Epithelial cell of esophagus (primary cell): Measurements from ENCODE around the gene MICU1.

Source experiments
- DNase-seq: peaks from one replicate; pipeline ENCODE4 v3.0.0; 2010; ENCODE audit warnings: low read depth
- H3K4me3 ChIP-seq: 2 replicates; pipeline ENCODE4 v1.5.1; 2011; ENCODE audit warnings: mild to moderate bottlenecking, low read length, control low read depth
- TF ChIP-seq, protein P1 (sequence below): IDR thresholded peaks from 2 replicates; pipeline ENCODE4 v1.5.1; 2011; ENCODE audit warnings: low read depth, mild to moderate bottlenecking, low read length, control low read depth, inconsistent platforms; ENCODE audit not compliant: insufficient read depth; ENCODE audit errors: missing control alignments

The MICU1 gene

DNA sequence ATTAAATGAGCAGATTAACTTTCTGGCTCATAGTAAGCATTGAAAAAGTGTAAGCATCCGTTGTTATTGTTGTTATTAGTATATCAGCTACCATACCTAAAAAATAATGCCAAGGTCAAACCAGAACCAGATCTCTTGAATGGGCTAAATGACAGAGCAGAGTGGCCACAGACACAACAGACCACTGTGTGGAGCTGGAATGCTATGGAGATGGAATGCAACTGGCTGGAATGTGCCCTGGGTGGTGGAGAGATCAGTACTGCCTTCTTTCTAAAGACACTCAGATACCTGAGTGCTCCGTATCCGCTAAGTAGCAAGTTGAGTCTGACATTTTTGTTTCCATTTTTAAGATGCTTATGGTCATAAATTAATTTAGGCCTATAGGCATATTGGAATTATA is 250.7 kb downstream of the MICU1 start:
- TF ChIP-seq, protein P1, sequence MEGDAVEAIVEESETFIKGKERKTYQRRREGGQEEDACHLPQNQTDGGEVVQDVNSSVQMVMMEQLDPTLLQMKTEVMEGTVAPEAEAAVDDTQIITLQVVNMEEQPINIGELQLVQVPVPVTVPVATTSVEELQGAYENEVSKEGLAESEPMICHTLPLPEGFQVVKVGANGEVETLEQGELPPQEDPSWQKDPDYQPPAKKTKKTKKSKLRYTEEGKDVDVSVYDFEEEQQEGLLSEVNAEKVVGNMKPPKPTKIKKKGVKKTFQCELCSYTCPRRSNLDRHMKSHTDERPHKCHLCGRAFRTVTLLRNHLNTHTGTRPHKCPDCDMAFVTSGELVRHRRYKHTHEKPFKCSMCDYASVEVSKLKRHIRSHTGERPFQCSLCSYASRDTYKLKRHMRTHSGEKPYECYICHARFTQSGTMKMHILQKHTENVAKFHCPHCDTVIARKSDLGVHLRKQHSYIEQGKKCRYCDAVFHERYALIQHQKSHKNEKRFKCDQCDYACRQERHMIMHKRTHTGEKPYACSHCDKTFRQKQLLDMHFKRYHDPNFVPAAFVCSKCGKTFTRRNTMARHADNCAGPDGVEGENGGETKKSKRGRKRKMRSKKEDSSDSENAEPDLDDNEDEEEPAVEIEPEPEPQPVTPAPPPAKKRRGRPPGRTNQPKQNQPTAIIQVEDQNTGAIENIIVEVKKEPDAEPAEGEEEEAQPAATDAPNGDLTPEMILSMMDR = no peak
- no peak for DNase-seq
- H3K4me3 ChIP-seq = no peak overlapping the region

DNA sequence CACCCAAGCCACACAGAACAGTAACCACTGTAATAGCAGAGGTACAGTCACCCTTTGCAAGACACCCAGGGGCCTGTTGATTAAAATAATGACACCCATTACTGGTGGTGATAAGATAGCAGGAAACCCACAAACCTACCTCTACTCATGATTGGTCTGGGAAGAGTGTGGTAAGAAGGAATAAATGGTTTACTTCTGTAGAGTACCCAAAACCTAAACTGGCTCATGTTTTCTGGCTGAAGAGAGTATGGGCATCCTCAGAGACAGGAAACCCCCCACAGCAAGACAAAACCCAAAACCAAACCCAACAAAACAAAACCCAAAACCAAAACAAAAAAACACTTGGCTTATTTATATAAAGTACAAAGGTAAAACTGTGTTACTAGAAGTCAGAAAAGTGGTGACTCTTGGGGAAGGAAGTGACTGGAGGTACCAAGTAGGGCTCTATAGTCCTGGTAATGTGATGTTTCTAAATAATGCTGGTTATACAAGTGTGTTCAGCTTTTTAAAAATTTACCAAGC is 255.6 kb downstream of the MICU1 start:
- no peak for DNase-seq

DNA sequence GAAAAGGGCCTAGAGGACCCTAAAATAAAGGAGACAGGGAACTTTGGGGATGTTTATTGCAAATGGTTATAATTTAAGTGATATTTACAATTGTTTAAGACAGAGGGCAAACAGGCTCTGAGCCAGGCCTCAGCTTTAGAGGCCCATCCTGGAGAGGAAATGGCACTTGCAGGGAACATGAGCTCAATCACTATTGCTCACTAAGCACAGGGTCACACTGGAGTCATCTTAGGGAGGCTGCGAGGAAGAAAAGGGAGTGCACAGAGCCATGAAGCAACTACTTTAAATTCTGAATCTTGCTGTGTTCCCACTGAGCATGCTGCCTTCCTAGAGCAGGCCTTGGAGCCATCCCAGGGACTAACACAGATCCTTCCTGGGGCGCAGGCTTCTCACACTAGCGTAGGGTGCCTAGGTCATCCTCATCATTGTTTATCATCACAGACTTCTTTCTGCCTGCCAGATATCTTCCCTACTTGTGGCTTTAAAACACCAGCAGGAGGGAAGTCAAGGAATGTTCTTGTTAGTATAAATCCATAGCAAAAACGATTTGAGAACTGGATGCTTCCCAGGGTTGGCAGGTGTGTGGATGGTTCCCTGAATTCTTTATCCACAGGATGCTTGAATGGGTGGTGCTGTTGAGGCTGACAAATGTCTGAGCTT is 258.4 kb downstream of the MICU1 start:
- no peak overlapping the region for H3K4me3 ChIP-seq
- no peak for DNase-seq
- TF ChIP-seq, protein P1 = no peak

More for the DNA sequence above, 255.6 kb downstream of the MICU1 start:
- no peak overlapping the region for H3K4me3 ChIP-seq
- TF ChIP-seq, protein P1 = no peak

DNA sequence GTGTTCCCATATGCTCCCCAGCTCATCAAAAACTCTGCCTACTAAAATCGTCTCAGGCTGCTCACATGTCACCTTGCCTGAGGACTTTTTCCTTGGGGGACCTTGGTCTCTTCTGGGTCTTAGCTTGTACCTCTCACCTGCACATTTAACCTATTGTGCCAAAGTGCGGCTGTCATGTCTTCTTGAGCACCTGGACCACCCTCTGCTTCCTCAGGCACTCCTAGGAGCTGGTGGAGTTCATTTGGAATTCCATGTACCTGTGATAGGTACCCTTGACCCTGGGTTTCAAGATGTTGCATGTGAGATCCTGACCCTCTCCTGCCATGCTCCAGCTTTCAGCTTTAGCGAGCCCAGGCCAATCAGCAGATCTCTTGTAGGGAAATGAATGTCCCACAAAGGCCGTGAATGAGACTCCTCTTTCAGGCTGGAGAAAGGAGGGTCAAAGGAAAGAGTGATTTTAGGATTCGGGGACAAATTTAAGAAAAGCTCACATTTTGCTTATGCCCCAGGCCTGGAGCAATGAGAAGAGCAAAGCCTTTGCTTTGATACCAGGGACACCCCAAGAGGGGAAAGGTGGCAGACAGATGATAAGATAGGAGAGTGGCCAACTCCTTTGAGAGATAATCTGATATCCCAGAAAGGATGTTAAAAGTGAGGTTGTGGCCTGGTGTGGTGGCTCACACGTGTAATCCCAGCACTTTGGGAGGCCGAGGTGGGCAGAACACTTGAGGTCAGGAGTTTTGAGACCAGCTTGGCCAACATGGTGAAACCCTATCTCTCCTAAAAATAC is 260.6 kb downstream of the MICU1 start:
- TF ChIP-seq, protein P1 = no peak
- DNase-seq = no peak
- H3K4me3 ChIP-seq = no peak overlapping the region

DNA sequence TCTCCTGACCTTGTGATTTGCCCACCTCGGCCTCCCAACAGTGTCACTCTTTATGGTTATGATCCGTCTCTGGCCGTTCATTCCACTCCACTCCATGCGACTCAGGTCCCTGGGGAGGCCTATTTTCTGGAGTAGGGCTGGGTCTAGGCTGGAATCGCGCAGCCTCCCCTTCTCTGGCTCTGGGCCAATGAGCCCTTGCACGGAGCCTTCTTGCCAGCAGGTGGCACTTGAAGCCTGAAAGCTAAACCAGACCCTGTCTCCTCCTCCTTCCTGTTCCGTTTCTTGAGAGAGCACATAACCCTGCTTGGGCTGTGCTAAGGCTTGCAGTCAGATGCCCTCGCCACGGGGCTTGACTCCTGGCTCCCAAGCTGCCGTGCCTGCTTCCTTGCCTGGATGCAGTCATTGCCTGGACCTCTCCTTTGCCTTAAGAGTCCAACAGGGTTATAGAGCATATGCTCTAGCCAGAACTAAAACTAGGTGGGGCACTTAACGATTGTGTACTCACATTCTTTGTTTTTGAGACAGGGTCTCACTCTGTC is 261.6 kb downstream of the MICU1 start:
- no peak overlapping the region for H3K4me3 ChIP-seq
- TF ChIP-seq, protein P1 = peak; percentile 99
- DNase-seq = peak; percentile 95

DNA sequence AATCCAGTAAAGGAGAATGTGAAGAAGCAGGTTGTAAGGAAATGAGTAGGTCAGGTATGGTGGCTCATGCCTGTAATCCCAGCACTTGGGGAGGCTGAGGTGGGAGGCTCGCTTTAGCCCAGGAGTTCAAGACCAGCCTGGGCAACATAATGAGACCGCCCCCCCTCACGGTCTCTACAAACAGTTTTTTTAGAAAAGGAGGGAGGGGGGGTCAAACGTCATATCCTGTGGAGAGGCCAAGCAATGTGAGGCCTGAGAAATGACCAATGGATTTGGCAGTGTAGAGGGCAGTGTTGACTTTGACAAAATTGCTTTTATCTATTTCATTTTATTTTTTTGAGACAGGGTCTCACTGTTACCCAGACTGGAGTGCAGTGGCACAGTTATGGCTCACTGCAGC is 268.9 kb downstream of the MICU1 start:
- DNase-seq = no peak
- TF ChIP-seq, protein P1 = no peak
- no peak overlapping the region for H3K4me3 ChIP-seq
